Measurements from ENCODE around the gene LPP. TPM values are rescaled to one million over a fixed set of nuclear protein-coding genes. Genes with fewer than 3 reads are reported as not detected.

Gene LPP
- total RNA-seq, 1 donor from 2014 or later, result 96.7 TPM

GRCh38 chr3:188720215-188720614 is 566.3 kb downstream of the LPP start:
- Mint-ChIP-seq H3K27me3 (no peaks in the 10 kb centered on the region), H3K9me3 (no peaks in the 10 kb centered on the region), H3K27ac (no peak overlapping the region), H3K36me3 (no peaks in the 10 kb centered on the region), H3K4me1 (ENCODE audit: unreplicated experiment) (no peaks in the 10 kb centered on the region), H3K4me3 (no peak overlapping the region)
- no peak for DNase-seq (ENCODE audit: extremely low spot score, unreplicated experiment)
- no peak for TF ChIP-seq CTCF (conservative IDR thresholded peaks at IDR 0.05)

- TF ChIP-seq CTCF (conservative IDR thresholded peaks at IDR 0.05), result no peak
- Mint-ChIP-seq H3K36me3 (peaks cover 2% of the 10 kb centered on the region), H3K4me1 (ENCODE audit: unreplicated experiment) (no peaks in the 10 kb centered on the region), H3K4me3 (no peak overlapping the region), H3K27ac (no peak overlapping the region), H3K27me3 (no peaks in the 10 kb centered on the region), H3K9me3 (no peaks in the 10 kb centered on the region)
- DNase-seq (ENCODE audit: extremely low spot score, unreplicated experiment), result no peak
These were observed 566.7 kb downstream of the LPP start for GRCh38 chr3:188720636-188721035.

GRCh38 chr3:188721312-188721711 is 567.4 kb downstream of the LPP start:
- Mint-ChIP-seq H3K4me1 (ENCODE audit: unreplicated experiment) (no peaks in the 10 kb centered on the region), H3K36me3 (peaks cover 8% of the 10 kb centered on the region), H3K9me3 (no peaks in the 10 kb centered on the region), H3K27me3 (no peaks in the 10 kb centered on the region), H3K4me3 (no peak overlapping the region), H3K27ac (no peak overlapping the region)
- TF ChIP-seq CTCF (conservative IDR thresholded peaks at IDR 0.05), result no peak
- DNase-seq (ENCODE audit: extremely low spot score, unreplicated experiment), result no peak

- Mint-ChIP-seq H3K9me3 (no peaks in the 10 kb centered on the region), H3K4me1 (ENCODE audit: unreplicated experiment) (no peaks in the 10 kb centered on the region), H3K4me3 (no peak overlapping the region), H3K27ac (no peak overlapping the region), H3K36me3 (peaks cover 8% of the 10 kb centered on the region), H3K27me3 (no peaks in the 10 kb centered on the region)
- no peak for TF ChIP-seq CTCF (conservative IDR thresholded peaks at IDR 0.05)
- no peak for DNase-seq (ENCODE audit: extremely low spot score, unreplicated experiment)
These were observed 568.0 kb downstream of the LPP start for GRCh38 chr3:188721990-188722389.

- H3K4me3 Mint-ChIP-seq, result no peak overlapping the region
- H3K4me1 Mint-ChIP-seq (ENCODE audit: unreplicated experiment), result no peaks in the 10 kb centered on the region
- peaks cover 8% of the 10 kb centered on the region for H3K36me3 Mint-ChIP-seq
- no peak for TF ChIP-seq CTCF (conservative IDR thresholded peaks at IDR 0.05)
- H3K9me3 Mint-ChIP-seq, result no peaks in the 10 kb centered on the region
- H3K27ac Mint-ChIP-seq, result no peak overlapping the region
- DNase-seq (ENCODE audit: extremely low spot score, unreplicated experiment), result no peak
- H3K27me3 Mint-ChIP-seq, result no peaks in the 10 kb centered on the region
These were observed 569.0 kb downstream of the LPP start for GRCh38 chr3:188722963-188723362.

GRCh38 chr3:188727052-188727451 is 573.1 kb downstream of the LPP start:
- no peak overlapping the region for H3K4me3 Mint-ChIP-seq
- no peak for DNase-seq (ENCODE audit: extremely low spot score, unreplicated experiment)
- no peaks in the 10 kb centered on the region for H3K27me3 Mint-ChIP-seq
- no peaks in the 10 kb centered on the region for H3K9me3 Mint-ChIP-seq
- no peak overlapping the region for H3K27ac Mint-ChIP-seq
- H3K36me3 Mint-ChIP-seq, result peaks cover 19% of the 10 kb centered on the region
- no peak for TF ChIP-seq CTCF (conservative IDR thresholded peaks at IDR 0.05)
- no peaks in the 10 kb centered on the region for H3K4me1 Mint-ChIP-seq (ENCODE audit: unreplicated experiment)

Measured in type B pancreatic cell (in vitro differentiated cells).